GM18498 (cell line): Measurements from ENCODE around the gene RTN4.
A peak's percentile ranks its signal among the peaks of the same experiment; 100 is the strongest.
"Not testable (repeated sequence)": the region's sequence is repeated elsewhere in the genome, so short reads cannot be mapped to it uniquely, and the experiment has no call there.

Source experiments
- ATAC-seq: cut with Tn5 transposase; IDR thresholded peaks from one replicate; pipeline ENCODE4 v1.9.1; 2021; ENCODE audit warnings: mild to moderate bottlenecking, moderate library complexity; ENCODE audit not compliant: unreplicated experiment

The RTN4 gene

GRCh38 chr2:55073000-55073983 is 23.0 kb upstream of the RTN4 start:
- ATAC-seq = no peak

DNA sequence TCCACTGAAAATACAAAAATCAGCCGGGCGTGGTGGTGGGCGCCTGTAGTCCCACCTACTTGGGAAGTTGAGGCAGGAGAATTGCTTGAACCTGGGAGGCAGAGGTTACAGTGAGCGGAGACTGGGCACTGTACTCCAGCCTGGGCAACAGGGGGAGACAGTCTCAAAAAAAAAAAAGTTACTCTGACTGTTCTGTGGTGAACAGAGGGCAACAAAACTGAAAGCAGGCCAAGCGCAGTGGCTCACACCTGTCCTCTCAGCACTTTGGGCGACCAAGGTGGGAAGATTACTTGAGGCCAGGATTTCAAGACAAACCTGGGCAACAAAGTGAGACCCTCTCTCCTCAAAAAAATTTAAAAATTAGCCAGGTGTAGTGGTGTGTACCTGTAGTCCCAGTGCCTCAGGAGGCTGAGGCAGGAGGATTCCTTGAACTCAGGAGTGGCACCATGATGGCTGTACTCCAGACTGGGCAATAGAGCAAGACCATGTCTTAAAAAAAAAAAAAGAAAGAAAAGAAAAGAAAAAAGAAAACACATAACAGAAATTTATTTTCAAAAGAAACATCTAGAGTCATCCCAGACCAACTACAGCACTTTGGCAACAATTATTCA is 13.6 kb upstream of the RTN4 start:
- no peak for ATAC-seq

DNA sequence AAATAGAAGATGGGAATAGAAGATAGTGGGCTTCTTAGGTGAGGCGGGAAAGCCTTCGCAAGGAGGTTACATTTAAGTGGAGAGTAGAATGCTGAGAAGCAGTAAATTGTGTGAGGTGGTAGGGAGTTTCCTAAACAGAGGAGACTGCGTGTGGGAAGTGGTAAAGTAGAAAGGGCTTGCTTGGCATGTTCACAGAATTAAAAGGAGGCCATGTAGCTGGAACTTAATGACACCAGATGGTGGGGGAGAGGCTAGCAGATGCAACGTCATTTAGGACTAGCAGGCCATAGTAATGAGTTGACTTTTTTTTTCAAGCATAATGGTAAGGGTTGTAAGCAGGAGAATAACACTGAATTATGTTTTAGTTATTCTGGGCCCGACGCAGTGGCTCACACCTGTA is 13.0 kb upstream of the RTN4 start:
- ATAC-seq = no peak

DNA sequence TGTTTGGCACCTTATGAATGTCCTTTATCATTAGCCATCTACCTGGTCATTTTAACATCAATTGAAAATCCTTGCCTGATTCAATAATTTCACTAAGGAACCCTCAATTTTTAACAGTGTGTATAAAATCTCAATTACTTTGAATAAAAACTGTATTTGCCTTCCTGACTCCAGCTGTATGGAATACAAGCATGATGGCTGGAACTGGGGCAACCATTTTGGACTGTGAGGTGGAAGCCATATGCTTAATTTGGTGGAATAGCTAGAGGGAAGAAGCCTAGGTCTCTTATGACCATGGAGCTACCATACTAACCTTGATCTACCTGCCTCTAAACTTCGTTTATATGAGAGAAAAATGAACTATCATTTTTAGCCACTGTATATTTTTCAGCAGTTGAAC is 12.5 kb upstream of the RTN4 start:
- no peak for ATAC-seq

- no peak for ATAC-seq
These were observed 11.5 kb upstream of the RTN4 start for GRCh38 chr2:55061523-55062344.

GRCh38 chr2:55059793-55060192 is 9.5 kb upstream of the RTN4 start:
- no peak for ATAC-seq

DNA sequence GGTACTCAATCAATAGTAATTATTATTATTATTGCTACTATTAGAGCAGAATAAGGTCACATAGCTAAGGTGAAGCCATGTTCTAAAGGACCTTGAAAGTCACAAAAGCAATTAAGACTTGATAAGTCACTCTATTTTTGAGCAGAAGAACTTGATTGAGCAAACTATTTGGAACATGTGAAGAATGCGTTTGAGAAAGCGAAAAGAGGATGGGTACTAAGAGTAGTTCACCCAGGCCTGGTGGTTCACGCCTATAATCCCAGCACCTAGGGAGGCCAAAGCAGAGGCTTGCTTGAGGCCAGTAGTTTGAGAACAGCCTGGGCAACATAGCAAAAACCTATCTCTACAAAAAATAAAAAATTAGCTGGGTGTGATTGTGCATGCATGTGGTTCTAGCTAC is 7.2 kb upstream of the RTN4 start:
- ATAC-seq = no peak

GRCh38 chr2:55056024-55056521 is 5.8 kb upstream of the RTN4 start:
- ATAC-seq = no peak

GRCh38 chr2:55054106-55054875 is 4.0 kb upstream of the RTN4 start:
- peak; percentile 28 for ATAC-seq

DNA sequence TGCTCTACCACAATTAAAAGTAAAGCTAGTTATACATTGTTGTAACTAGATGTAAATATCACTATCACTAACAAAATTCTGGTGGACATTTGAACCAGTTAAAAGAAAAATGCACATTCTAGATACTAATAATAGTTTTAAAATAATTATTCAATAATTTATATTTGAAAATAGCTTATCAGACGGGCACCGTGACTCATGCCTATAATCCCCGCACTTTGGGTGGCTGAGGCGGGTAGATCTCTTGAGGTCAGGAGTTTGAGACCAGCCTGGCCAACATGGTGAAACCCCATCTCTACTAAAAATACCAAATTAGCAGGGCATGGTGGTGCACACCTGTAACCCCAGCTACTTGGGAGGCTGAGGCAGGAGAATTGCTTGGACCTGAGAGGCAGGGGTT is 3.0 kb upstream of the RTN4 start:
- not testable (repeated sequence) for ATAC-seq

- no peak for ATAC-seq
These were observed 2.1 kb upstream of the RTN4 start for GRCh38 chr2:55052129-55053061.

DNA sequence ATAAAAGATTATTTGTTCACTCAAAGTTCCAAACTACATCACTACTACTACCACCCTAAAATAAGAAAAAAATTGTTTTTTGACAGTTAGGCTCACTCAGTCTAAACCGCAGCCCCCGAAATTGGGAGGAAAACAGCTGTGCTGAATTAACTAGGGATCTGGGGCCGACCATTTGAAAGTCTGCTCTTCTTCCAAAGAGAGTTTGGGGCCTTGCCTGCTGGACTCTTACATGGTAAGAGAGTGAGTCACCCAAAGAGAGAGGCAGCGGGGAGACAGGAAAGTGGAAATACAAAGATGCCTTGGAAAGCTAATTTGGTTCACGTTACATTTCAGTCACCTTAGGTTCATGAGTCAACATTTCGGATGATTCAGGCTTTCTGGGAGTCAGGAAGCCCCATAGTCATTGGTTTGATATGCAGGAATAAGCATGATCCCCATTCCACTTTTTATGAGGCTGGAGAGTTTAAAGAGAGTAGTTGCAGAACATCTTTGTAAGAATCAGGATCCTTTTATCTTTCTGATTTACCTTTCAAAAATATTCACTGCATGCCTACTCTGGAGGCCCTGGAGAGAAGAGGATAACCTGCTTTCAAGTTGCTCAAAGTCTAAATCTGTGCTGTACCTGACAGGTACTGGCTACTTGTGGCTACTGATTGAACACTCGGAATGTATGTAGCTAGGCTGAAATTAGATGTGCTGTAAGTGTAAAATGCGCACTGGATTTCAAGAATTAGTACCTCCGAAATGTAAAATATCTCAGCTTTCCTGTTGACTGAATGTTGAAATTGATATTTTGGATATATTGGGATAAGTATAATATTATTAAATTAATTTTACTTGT is 995 bp upstream of the RTN4 start:
- no peak for ATAC-seq

DNA sequence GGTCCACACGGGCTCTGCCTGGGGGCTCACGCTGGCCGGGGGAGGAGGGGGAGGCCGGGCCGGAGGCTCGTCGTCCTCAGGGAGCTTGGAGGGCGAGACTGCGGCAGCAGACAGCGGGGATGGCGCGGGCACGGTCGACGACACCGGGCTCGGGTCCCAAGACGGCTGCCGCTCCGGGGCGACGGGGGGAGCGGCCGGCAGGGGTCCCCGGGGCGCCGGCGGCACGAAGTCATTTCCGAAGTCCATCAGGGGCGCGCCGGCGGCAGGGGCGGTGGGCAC is 491 bp downstream of the RTN4 start:
- ATAC-seq = peak; percentile 0

GRCh38 chr2:55049043-55049820 is 1.0 kb downstream of the RTN4 start:
- peak; percentile 17 for ATAC-seq

DNA sequence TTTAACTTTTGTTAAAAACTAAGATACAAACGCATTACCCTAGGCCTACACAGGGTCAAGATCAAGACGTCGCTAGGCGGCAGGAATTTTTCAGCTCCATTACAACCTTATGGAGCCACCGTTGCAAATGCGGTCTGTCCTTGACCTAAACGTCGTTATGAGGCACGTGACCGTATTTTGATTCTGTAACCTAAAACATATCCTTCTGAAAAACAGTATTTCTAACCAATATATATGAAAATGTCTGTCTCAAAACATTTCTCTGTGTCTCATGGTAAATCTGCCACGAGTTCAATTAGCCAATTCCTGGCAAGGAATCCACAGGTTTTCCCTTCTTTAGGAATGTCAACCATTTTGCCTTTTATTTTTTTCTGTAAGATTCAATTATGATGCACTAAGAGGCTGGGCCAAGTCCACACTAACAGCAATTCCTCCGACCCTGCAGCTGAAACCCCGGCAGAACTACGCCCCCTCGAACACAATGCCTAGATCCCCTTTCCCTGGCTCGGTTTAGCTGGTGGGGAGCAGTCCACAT is 1.7 kb downstream of the RTN4 start:
- ATAC-seq = no peak

- ATAC-seq = no peak
These were observed 2.5 kb downstream of the RTN4 start for GRCh38 chr2:55047677-55048299.

DNA sequence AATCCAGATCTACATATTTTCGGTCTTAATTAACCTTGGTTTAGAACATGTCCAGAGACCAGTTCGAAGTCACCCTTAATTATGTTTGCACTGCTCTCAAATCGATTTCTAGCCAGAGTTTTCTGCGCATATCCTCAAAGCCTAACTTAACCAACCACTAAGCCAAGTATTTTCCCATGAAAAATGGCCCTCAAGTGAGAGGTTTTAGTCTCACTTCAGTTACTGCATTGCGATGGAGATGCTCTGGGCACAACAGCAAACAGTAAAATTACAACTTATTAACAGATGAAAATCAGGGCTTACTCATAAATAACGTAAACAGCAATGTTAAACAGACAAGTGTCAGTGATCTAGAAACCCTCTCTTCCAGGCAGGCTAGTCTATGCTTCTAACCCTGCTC is 4.5 kb downstream of the RTN4 start:
- ATAC-seq = no peak
